A549 treated with RU486 at 1 μM for 4 hours (cell line): ENCODE data around the gene PLD2. TPM values are rescaled to one million over a fixed set of nuclear protein-coding genes. Genes with fewer than 3 reads are reported as not detected.

ENCODE experiments used
- total RNA-seq: library from RNA; stranded (reverse); fragments of 200-300 nt; extraction: Qiagen RNA extraction; gene quantifications from 5 replicates; pipeline ENCODE4 v1.2.3, GENCODE V29; 2022; ENCODE audit warnings: low read depth

PLD2 gene
- 18.4 to 25.8 TPM (median 22.8 TPM) in 5 replicates for total RNA-seq

GRCh38 chr17:4806777-4807604 is at the start of gene PLD2:
Gene PLD2, plus strand, starts transcription at chr17:4807152. Its CDS starts 621 bp downstream, at chr17:4807773.

DNA sequence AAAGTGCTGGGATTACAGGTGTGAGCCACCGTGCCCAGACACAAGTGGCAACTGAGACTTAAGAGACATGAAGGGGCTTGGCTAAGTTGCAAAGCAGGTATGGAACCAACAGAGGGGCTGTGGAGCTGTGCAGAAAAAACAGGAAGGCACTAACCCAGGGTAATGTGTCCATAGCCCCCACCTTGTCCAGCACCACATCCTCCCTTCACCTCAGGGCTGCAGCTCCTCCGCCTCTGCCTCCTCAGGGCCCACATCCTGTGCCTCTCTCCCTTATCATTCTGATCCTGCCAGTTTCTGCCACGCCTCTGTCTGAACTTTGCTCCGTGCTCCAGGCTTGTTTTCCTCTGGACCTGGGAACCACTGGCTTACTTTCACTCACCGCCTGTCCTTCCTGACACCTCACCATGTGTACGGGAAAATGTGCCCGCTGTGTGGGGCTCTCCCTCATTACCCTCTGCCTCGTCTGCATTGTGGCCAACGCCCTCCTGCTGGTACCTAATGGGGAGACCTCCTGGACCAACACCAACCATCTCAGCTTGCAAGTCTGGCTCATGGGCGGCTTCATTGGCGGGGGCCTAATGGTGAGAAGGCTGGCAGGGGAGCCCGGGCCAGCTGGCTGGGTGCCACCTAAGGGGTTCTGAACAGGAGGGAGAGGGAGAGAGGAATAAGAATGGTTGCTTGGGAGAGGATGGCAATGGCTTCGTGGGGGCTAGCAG is 35.3 kb upstream of the PLD2 start, which contains the start of gene TM4SF5:
Gene TM4SF5 (plus strand): TSS at position 368 of the 716 bp plus-strand sequence. CDS start 37 bp downstream, at position 405.

DNA sequence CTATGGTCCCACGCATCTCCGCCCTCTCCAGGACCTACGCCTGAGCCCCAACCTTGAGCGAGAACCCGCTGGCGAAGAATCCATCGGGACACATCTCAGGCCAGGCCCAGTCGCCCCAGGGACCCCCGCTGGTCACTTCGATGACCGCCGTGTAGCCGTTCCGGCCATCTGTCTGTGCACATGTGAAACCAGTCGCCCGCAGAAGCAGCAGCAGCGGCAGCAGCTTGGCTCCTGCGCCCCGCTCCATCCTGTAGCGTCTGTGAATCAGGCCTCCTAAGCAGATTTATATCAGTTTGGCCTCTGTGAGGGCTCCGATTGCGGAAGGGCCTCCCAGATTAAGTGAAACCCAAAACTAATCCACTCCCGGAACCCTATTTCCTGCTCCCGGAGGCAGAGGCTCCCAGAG is 20.8 kb upstream of the PLD2 start, which contains the start of gene VMO1:
Gene VMO1 (minus strand): TSS at position 259 of the 406 bp plus-strand sequence. CDS start 12 bp downstream, at position 247.

GRCh38 chr17:4788807-4789700 is 17.9 kb upstream of the PLD2 start, which contains the start of gene GLTPD2:
Gene GLTPD2, plus strand, starts transcription at chr17:4788964. Its CDS starts 48 bp downstream, at chr17:4789012.

DNA sequence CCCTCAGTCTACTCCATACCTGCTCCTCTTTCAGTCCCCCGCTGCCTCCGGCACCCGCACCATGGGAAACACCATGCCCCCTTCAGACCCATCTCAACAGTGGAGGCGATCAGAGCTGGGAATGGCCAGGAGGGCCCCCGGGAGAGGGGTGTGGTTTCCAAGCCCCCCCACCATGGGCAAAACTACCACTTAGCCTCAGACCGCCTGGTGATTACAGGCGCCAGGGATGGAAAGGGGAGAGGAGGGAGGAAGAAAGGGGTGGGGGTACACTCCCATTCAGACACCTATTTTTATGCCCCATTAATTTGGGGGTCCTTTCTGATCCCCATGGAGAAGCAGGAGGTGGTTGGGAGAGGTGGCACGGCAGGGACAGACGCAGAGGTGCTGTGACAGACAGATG is 4.7 kb upstream of the PLD2 start, which contains the start of gene C17orf114:
Gene C17orf114 (minus strand): TSS at position 101 of the 400 bp plus-strand sequence.

GRCh38 chr17:4833178-4833940 is 26.4 kb downstream of the PLD2 start, which contains the start of gene MINK1:
Gene MINK1, plus strand, starts transcription at chr17:4833340. Its CDS starts 244 bp downstream, at chr17:4833584.

Other genes with a start within 250 kb of the PLD2 start
- gene GGT6, start 246.6 kb upstream of the PLD2 start, total RNA-seq, result 0.35 TPM in 1 of 5 replicates, not detected in the others
- gene SMTNL2, start 222.6 kb upstream of the PLD2 start, total RNA-seq, result 0.32 to 1.0 TPM (median 0.53 TPM) in 5 replicates
- 0.10 to 0.12 TPM in 2 of 5 replicates, not detected in the others for gene ALOX15, start 165.5 kb upstream of the PLD2 start, total RNA-seq
- 62.8 to 81.0 TPM (median 77.6 TPM) in 5 replicates for gene PELP1, start 103.0 kb upstream of the PLD2 start, total RNA-seq
- 48.9 to 75.6 TPM (median 63.8 TPM) in 5 replicates for gene ARRB2, start 96.5 kb upstream of the PLD2 start, total RNA-seq
- 39.1 to 46.0 TPM (median 44.8 TPM) in 5 replicates for gene MED11, start 75.7 kb upstream of the PLD2 start, total RNA-seq
- 0.47 to 0.89 TPM (median 0.56 TPM) in 5 replicates for gene ZMYND15, start 67.3 kb upstream of the PLD2 start, total RNA-seq
- gene CXCL16, start 67.2 kb upstream of the PLD2 start, total RNA-seq, result 13.8 to 20.0 TPM (median 17.9 TPM) in 5 replicates
- gene TM4SF5, start 35.3 kb upstream of the PLD2 start, total RNA-seq, result 0.41 to 1.1 TPM (median 0.82 TPM) in 5 replicates
- gene VMO1, start 20.8 kb upstream of the PLD2 start, total RNA-seq, result 0.35 to 1.5 TPM (median 1.1 TPM) in 5 replicates
- gene GLTPD2, start 18.2 kb upstream of the PLD2 start, total RNA-seq, result 0.14 to 0.15 TPM in 2 of 5 replicates, not detected in the others
- gene PSMB6, start 11.0 kb upstream of the PLD2 start, total RNA-seq, result 461 to 534 TPM (median 480 TPM) in 5 replicates
- gene MINK1, start 26.2 kb downstream of the PLD2 start, total RNA-seq, result 42.8 to 59.3 TPM (median 56.3 TPM) in 5 replicates
- 0.15 to 0.35 TPM (median 0.30 TPM) in 5 replicates for gene C17orf107, start 92.4 kb downstream of the PLD2 start, total RNA-seq
- 0.05 to 0.15 TPM (median 0.08 TPM) in 3 of 5 replicates, not detected in the others for gene CHRNE, start 95.9 kb downstream of the PLD2 start, total RNA-seq
- not detected in 5 replicates for gene GP1BA, start 125.1 kb downstream of the PLD2 start, total RNA-seq
- gene SLC25A11, start 132.9 kb downstream of the PLD2 start, total RNA-seq, result 51.1 to 79.7 TPM (median 75.4 TPM) in 5 replicates
- 88.1 to 164 TPM (median 124 TPM) in 5 replicates for gene RNF167, start 133.1 kb downstream of the PLD2 start, total RNA-seq
- 2,878 to 3,154 TPM (median 3,052 TPM) in 5 replicates for gene PFN1, start 141.4 kb downstream of the PLD2 start, total RNA-seq
- gene ENO3, start 144.0 kb downstream of the PLD2 start, total RNA-seq, result 50.7 to 68.1 TPM (median 55.2 TPM) in 5 replicates
- 72.8 to 95.3 TPM (median 75.3 TPM) in 5 replicates for gene SPAG7, start 160.7 kb downstream of the PLD2 start, total RNA-seq
- 20.9 to 36.6 TPM (median 32.9 TPM) in 5 replicates for gene CAMTA2, start 180.5 kb downstream of the PLD2 start, total RNA-seq
- gene INCA1, start 190.4 kb downstream of the PLD2 start, total RNA-seq, result 1.4 to 3.1 TPM (median 1.6 TPM) in 5 replicates
- 100 to 115 TPM (median 110 TPM) in 5 replicates for gene KIF1C, start 190.8 kb downstream of the PLD2 start, total RNA-seq
- gene SLC52A1, start 228.3 kb downstream of the PLD2 start, total RNA-seq, result 0.41 to 1.00 TPM (median 0.51 TPM) in 5 replicates